Measurements from ENCODE around the gene ZNF574.
A peak's percentile ranks its signal among the peaks of the same experiment; 100 is the strongest.
"Not testable (repeated sequence)": the region's sequence is repeated elsewhere in the genome, so short reads cannot be mapped to it uniquely, and the experiment has no call there.

ZNF574 gene

DNA sequence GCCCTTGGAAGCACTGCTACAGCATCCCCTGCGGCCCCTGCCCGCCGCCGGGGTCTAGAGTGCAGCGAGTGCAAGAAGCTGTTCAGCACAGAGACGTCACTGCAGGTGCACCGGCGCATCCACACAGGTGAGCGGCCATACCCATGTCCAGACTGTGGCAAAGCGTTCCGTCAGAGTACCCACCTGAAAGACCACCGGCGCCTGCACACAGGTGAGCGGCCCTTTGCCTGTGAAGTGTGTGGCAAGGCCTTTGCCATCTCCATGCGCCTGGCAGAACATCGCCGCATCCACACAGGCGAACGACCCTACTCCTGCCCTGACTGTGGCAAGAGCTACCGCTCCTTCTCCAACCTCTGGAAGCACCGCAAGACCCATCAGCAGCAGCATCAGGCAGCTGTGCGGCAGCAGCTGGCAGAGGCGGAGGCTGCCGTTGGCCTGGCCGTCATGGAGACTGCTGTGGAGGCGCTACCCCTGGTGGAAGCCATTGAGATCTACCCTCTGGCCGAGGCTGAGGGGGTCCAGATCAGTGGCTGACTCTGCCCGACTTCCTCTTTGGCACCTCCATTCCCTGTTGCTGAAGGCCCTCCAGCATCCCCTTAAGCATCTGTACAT, 4.9 kb downstream of the ZNF574 start:
- no peak for DNase-seq

DNA sequence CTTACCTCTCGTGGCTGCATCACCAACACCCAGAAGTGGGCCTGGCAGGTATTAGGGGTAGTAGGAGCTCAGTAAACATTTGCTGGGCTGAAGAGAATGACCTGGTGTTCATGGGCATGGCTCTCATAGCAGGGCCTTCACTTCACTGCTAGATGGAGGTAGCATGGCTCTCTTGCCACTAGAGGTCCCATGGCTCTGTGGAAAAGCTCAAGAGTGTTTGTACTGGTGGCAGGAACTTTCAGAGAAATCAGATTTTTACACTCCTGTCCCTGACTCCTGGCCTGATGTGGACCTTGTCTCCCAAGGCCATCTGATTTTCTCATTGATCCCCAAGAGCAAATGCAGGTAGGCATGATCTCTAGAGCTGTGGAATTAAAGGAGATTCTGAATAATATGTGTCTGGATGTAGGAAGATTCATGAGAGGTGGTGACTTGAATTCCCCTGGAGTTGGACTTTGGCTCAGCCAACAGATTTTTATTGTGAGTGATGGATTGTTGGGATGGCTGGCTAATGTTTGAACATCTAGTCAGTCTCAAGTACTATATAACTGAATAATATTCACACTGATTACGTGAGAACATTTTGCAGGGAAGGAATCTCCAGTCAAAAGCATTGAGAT, 5.7 kb downstream of the ZNF574 start:
- DNase-seq: peak; percentile 12

DNA sequence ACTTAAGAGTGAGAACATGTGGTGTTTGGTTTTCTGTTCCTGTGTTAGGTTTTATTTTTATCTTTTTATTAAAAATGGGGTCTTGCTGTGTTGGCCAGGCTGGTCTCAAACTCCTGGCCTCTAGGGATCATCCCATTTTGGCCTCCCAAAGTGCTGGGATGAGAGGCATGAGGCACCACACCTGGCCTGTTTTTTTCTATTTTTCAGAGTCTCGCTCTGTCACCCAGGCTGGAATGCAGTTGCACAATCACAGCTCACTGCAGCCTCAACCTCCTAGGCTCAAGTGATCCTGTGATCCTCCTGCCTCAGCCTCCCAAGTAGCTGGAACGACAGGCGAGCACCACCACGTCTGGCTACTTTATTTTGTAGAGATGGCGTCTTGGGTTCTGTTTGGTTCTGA, 7.6 kb downstream of the ZNF574 start:
- no peak for DNase-seq

DNA sequence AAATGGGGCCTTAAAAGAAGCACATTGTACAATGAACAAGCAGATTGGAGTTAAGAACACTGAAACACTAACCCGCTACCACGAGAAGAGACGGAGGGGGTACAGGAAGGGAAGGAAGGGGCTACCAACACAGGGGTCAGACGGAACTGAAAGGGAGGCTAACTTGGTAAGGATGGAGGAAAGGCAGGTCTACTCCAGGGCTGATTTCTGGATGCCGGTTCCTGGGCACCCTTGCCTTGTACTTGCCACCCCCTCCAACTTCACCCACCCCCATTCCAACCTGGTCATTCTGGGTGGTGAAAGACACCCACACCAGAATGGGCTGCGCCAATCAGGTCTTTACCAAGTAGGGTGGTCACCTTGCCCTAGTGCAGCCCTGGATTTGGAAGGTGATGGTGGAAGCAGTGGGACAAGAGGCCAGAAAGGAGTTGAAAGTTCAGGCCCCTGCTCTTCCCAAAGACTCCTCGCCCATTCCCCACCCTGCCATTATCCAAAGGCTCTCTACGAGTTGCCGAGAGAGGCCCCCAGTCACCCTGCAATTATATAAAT, 10.3 kb downstream of the ZNF574 start:
- no peak for DNase-seq

DNA sequence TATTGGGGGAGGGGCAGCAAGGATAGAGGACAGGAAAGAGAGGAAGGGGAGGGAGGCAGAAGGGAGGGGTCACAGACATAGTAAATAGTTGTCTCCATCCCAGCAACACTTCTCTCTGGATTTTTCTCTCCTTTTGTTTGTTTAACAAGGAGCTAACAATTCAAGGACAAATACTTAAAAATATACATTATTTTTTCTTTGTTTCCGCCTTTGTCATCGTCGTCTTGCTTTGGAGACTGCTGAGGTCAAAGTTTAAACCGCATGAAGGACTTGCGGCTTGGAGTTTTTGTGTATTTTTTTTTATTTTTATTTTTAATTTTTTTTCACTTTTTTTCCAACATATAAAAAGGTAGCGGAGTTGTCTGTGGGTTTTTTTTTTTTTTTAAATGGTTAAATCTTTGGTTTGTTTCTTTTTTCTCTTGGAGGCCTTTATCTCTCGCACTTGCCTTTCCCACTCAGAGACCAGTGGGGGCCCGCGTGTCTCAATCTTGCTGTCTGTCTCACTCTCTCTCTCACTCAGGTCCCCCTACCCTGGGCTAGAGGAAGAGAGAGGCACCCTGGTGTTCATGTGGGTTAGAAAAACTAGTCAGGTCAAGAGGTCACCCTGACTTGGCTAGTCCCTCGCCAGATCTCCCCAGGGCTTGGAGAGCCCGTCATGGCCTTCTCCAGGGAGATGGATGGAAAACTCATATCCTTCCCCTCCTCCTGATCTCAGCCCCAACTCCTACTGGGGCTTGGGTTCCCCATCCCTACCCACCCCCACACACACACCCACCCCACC, 11.0 kb downstream of the ZNF574 start:
- no peak for DNase-seq

DNA sequence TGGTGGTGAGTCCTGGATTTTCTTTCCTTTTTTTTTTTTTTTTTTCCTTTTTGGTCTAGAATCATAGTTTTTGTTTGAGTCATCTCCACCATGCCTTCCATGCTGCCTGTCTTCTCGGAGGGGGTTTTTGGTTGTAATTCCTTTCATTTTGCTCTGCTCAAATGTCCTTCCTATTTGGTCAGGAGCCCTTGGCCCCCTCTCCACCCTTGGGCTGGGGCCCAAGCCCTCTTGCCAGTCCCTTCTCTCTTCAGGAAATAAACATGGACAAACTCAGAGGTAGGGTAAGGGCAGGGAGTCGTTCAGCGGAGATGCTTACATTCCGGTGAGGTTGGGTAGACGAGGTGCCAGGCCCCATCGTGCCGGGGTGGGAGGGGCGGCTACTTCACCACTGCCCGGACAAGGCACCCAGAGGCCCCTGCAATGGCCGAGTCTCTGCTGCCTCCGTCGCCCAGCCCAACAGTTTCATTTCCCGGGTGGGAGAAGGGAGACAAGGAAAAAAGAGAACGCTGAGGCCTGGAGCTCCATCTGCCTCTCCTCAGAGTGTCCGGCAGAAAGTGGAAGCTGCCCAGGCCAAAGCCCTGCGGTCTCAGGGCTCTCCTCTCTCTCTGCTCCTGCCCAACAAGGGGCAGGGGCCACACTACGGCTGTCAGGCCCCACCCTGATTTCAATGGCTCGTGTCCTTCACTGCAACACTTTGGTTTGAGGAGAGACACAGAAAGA, 12.7 kb downstream of the ZNF574 start:
- DNase-seq: no peak

DNA sequence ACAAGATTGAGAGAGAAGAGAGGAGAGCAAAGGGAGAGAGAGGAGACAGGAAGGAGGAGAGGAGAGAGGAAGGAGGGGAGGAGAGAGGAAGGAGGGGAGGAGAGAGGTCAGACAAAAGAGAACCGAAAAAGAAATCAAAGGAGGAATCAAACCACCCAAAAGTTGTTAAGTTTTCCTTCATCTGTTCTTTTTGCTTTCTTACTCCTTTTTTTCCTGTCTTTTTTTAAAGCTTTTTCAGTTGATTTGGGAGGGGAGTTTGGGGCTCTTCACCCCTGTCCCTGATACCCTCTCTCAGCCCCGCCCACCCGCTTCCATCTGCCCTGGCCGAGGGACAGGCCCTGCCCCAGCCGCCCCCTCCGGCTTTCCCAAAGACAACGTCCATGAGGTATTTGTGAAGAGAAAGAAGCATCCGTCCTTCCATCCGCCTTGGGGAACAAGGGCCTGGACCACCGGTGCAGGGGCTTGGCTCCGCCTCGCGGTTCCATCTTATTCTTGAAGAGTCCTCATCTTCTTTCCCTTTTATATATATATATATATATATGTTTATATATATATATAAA, 13.3 kb downstream of the ZNF574 start:
- DNase-seq: no peak

DNA sequence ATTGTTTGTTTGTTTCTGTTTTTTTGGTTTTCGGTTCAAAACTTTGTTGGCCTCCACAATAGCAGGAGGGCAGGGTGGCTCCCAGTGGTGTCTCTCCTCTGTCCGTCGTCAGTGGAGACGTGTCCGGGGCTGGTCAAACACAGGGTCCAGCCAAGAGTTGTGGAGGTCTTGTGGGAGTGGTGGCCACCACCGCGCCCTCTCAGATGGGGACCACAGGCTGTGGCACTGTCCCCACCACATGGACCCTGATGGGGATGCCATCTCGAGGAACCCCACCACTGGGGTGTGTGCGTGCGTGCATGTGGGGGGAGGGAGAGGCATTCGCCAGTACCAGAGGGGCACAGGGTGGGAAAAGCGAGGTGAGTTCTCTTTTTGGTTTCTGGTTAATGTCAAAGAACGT, 13.8 kb downstream of the ZNF574 start:
- no peak for DNase-seq

DNA sequence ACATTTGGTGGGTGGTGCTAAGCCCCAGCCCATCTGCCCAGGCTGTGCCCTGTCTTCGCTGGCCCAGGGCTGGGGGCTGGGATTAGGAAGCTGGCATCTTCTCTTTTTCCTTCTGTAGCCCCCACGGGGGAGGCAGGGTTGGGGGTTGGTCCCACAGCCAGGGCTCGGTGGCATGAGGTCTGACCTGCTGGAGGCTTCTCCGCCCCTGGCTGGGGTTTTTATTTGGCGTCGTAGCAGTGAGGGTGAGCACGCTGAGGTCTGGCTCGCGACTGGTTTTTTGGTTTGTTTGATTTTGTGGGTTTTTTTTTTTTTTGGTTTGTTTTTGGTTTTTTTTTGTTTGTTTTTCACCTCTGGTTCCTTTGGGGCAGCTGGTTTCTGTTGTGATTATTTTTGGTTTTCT, 14.7 kb downstream of the ZNF574 start:
- DNase-seq: no peak

DNA sequence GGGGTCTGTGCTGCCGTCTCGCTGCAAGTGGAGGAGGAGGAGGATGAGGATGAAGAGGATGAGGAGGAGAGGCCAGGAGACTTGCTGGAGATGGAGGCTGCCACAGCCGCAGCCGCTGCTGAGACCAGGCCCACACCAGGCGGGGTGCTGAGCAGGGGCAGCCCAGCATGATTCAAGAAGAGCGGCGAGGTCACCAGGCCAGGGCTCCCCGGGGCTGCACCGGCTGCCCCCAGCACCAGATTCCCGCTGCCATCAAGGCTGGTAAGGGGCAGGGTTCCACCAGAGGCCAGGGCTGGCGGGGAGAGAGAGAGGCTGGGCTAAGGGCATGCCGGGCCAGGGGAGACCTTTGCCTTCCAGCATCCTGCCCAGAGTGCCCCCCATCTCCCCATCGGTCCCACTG, 15.3 kb downstream of the ZNF574 start:
- DNase-seq: no peak

DNA sequence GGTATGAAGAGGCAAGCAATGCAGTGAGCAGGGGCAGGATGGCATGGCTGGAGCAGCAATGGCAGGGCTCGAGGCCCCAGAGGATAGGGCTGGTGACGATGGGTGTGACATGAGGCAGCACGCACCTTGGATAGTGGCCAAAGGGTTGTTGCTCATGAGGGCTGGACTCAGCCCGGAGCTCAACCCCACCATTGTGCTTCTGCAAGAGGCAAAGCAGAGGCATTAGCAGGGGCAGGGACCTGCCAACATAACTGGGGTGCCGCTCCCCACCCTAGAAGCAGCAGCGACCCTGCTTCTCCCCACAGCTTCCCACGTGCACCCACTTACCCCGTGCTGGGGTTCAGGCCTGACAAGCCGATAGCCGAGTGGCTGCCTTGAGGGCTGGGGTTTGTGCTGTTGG, 15.8 kb downstream of the ZNF574 start:
- DNase-seq: no peak

DNA sequence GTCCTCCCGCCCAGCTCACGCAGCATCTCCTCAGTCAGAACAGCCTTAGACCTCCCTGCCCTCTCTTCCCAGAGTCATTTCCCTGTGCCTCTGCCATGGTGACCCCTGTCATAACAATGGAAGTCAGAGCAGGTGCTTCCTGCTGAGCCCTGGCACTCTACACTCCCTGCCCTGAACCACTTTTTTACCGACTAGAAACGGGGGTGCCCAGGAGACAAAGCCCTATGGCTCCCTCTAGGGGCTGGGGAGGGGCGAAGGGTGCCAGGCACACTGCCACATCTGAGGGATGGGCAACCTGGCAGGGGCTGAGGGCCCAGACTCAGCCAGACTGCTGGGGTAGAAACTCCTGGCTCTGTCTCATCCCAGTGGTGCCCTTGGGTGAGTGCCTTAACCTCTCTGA, 16.4 kb downstream of the ZNF574 start:
- no peak for DNase-seq

DNA sequence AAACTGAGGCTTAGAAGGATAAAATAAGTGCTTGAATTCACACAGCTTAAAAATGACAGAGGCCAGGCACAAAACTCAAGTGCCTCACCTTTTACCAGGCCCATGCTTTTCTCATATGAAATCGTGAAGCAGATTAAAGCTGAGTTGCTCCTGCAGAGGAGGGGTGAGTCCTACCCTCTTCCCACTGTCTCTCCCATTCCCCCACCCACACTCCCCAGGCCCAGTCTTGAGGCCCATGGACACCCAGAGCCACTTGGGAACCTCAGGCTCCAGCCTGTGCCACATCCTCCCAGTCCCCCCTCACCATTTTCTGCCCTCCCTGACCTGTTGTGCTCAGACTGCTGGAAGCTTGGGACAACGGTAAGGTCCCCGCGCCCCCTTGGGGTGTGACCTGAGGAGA, 17.5 kb downstream of the ZNF574 start:
- DNase-seq: no peak

DNA sequence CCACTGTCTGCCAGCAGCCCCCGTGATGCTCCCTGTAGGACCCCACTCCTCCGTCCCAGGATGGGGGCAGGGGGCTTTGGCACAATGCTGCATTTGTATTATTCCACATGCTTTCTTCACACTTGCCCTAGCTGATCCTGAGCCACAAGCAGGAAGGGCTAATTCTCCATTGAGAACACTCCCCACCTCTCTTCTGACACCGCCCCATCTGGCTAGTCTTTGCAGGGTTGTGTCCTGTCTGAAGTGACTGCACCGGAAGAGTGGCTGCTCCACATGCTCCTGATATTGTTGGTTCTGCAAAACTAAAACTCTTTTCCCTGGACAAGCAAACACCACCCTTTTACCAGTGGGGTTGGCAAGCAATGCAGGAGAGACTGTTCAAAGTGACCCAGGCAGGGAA, 18.0 kb downstream of the ZNF574 start:
- DNase-seq: no peak

DNA sequence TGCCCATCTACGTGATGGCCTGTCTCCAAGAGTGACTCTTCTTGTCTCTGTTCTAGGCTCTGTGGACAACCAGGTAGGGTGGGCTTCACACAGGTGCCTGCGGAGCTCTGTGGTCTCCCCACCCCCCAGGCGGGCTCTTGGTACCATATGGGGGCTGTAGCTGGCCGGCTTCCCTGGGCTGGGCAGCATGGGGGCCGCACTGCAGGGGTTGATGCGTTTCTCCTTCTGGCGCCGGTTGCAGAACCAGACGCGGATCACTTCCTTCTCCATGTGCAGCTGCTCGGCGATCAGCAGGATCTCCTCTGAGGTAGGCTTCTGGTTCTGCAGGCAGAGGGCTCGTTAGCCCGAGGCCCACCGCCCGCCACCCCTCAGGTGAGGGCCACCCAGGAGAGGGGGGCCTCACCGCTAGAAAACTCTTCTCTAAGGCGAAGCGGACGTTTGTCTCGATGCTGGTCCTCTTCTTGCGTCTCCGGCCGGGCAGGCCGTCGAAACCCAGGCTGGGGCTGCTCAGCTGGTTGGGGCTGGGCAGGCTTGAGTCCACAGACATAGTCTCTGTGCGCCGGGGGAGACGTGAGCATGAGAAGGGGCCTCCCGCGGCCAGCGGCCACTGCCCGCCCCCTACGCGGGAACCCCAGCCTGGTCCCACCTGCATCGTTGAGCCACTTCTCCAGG, 19.3 kb downstream of the ZNF574 start:
- no peak for DNase-seq

DNA sequence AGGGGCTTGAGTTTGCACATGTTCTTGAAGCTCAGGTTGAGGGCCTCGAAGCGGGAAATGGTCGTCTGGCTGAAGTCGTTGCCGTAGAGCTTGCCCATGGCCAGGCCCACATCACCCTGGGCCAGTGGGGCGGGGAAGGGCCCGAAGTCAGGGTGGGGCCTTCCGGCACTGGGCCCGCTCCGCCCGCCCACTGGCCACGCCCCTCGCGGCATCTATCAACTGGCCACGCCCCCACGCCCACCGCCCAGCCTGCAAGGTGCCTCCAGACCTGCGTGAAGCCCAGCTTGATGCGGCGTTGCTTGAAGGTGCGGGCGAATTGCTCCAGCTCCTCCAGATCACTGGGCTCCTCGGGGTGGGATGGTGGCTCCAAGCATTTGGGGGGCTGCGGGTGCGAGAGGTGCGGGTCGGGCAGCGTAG, 19.9 kb downstream of the ZNF574 start:
- no peak for DNase-seq

DNA sequence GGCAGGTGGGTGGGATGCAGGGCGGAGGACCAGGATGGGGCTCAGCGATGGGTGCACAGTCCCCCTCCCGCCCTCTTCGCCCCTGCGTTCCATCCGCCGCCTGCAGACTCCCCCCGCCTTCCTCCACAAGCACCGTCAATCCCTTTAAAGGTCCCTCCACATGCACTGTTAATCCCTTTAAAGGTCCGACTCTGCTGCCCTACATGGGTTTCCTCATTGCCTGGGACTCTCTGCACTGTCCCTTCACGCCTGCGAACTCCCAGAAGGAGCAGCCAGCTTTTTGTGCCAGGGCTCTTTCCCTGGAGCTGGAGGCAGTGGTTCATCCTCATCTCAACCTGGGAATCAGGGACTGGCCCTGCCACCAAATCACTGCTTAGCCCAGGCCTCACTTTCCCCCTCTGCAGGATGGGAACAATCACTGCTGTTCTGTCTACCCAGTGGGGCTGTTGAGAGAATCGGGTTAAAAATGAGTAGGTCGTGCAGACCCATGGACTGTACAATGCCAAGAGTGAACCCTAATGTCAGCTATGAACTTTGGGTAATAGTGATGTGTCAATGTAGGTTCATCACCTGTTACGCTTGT, 20.4 kb downstream of the ZNF574 start:
- DNase-seq: no peak

DNA sequence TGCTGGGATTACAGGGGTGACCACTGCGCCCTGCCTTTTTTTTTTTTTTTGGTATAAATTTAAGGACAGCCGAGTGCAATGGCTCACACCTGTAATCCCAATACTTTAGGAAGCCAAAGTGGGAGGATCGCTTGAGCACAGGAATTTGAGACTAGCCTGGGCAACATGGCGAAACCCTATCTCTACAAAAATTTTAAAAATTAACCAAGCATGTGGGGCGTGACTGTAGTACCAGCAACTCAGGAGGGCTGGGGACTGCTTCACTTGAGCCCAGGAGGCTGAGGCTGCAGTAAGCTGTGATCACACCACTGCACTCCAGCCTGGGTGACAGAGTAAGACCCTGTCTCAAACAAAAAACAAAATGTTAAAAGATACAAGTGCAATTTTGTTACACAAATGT, 21.5 kb downstream of the ZNF574 start:
- DNase-seq: no peak

DNA sequence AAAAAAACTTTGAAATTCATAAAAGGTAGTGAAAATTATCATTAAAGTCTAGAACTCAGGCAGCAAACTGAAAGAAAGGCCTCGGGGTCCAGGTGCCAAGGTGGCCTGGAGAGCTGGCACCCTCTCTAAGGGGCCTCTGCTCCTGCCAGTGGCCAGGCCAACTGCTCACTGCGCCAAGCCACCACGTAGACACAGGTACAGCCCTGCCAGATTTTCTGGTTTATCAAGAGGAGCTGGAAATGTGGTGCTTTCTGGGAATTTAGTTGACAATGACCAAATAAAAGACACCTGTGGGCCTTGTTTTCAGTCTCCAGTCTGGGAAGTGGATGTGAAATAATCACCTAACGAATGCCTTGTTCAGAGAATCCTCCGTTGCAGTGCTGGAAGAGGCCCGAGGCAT, 22.8 kb downstream of the ZNF574 start:
- DNase-seq: no peak

DNA sequence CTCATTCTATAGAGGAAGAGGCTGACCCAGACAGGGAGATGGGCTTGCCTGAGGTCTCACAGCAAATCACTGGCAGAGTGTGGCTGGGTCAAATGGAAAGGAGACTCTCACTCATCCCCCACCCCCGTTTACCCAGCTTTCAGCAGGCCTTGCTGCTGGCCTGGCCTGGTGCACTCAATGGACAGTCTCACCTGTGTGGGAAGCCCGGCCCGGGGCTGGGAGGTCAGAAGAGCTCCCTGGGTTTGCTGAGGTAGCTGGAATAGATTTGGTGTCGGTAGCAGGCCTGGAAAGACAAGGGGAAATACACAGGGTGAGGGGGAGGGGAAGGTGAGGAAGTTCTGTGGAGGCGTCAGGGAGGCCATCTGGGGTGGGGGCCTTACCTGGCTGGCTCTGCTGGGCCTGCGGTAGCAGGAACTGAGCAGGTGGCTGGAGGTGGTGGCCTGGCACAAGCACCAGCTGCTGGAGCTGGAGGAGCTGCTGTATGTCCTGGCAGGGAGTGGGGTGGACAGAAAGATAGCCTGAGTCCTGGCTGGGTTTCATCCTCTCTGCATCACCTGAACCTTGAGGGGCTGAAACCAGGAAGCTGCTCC, 23.5 kb downstream of the ZNF574 start:
- DNase-seq: no peak

DNA sequence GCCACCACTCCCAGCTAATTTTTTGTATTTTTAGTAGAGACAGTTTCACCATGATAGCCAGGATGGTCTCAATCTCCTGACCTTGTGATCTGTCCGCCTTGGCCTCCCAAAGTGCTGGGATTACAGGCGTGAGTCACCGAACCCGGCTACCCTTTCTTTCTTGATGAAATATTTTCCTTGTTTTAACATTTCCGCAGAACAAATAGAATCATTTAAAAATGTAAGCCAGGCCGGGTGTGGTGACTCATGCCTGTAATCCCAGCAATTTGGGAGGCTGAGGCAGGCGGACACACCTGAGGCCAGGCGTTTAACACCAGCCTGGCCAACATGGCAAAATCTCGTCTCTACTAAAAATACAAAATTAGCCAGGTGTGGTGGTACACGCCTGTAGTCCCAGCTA, 24.3 kb downstream of the ZNF574 start:
- DNase-seq: not testable (repeated sequence)

DNA sequence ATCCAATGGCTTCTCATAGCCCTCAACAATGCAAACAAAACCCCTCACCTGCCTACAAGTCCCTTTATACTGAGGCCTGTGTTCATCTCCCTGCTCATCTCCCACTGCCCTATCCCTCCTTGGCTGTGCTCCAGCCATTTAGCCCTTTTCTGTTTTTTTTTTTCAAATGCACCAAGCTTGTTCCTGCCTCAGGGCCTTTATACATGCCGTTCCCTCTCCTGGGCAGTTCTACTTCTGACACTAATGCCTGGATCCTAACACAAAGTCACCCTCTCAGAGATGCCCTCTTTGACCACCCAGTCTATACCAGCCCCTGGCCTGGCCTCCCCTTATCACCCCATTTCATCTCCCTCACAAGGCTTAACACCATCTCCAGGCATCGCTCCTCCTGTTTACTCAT, 26.9 kb downstream of the ZNF574 start:
- no peak for DNase-seq

Measured in amniotic stem cell (primary cell).